ENCODE measurements around the gene VPS45. TPM values are rescaled to one million over a fixed set of nuclear protein-coding genes. Genes with fewer than 3 reads are reported as not detected.
A peak's percentile ranks its signal among the peaks of the same experiment; 100 is the strongest.

VPS45 gene
- total RNA-seq, 1 donor from 2014 or later, result 37.4 TPM

DNA sequence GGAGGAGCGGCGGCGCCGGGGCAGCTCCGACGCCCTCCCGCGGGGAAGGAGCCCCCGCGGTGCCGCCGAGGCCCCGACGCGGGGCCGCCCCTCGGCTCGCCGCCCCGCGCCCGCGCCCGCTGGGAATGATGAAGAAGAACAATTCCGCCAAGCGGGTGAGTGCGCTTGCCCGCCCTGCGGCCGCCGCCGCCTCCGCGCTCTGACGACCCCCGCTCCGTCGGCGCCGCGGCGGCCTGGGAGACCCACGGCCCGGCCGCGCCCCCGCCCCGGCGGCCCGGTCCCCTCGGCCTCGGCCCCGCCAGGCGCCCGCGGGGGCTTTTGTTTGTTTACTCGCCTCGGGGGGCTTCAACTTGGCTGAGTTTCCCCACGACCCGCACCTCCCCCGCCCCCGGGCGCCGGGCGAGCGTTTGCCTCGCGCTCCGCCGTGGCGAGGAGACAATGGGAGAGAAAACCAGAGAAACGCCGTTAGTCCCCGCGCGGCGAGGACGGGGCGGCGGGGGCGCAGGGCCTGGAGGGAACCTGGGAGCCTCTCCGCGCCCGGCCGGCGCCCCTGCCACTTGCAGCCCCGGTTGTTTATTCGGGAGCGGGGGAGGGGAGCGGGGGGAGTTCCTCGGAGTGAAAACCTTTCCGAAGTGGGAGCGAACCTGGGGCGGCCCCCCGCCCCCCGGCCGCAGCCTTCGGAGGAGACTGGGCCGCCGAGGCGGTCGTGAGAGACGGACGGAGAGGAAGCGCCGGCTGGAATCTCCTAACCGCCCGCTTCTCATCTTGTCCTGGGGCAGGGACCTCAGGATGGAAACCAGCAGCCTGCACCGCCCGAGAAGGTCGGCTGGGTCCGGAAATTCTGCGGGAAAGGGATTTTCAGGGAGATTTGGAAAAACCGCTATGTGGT, 82.8 kb downstream of the VPS45 start:
- intact Hi-C loops (cut with DNase I), result loop anchor here (10.0 kb wide), 1 partner anchor 76 kb away; no protein-coding TSS in a partner anchor
- TF ChIP-seq, protein P1, sequence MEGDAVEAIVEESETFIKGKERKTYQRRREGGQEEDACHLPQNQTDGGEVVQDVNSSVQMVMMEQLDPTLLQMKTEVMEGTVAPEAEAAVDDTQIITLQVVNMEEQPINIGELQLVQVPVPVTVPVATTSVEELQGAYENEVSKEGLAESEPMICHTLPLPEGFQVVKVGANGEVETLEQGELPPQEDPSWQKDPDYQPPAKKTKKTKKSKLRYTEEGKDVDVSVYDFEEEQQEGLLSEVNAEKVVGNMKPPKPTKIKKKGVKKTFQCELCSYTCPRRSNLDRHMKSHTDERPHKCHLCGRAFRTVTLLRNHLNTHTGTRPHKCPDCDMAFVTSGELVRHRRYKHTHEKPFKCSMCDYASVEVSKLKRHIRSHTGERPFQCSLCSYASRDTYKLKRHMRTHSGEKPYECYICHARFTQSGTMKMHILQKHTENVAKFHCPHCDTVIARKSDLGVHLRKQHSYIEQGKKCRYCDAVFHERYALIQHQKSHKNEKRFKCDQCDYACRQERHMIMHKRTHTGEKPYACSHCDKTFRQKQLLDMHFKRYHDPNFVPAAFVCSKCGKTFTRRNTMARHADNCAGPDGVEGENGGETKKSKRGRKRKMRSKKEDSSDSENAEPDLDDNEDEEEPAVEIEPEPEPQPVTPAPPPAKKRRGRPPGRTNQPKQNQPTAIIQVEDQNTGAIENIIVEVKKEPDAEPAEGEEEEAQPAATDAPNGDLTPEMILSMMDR (IDR thresholded peaks at IDR 0.05), result no peak
- peak overlapping the region; percentile 82 for H3K27ac ChIP-seq
- DNase-seq, result peak; percentile 75
- H3K4me3 ChIP-seq, result peak overlapping the region; percentile 70
- peaks cover 13% of the 10 kb centered on the region for H3K4me1 ChIP-seq
- H3K27me3 ChIP-seq, result no peaks in the 10 kb centered on the region
- peaks cover 8% of the 10 kb centered on the region for H3K36me3 ChIP-seq
- no peak for ATAC-seq
- no peaks in the 10 kb centered on the region for H3K9me3 ChIP-seq

DNA sequence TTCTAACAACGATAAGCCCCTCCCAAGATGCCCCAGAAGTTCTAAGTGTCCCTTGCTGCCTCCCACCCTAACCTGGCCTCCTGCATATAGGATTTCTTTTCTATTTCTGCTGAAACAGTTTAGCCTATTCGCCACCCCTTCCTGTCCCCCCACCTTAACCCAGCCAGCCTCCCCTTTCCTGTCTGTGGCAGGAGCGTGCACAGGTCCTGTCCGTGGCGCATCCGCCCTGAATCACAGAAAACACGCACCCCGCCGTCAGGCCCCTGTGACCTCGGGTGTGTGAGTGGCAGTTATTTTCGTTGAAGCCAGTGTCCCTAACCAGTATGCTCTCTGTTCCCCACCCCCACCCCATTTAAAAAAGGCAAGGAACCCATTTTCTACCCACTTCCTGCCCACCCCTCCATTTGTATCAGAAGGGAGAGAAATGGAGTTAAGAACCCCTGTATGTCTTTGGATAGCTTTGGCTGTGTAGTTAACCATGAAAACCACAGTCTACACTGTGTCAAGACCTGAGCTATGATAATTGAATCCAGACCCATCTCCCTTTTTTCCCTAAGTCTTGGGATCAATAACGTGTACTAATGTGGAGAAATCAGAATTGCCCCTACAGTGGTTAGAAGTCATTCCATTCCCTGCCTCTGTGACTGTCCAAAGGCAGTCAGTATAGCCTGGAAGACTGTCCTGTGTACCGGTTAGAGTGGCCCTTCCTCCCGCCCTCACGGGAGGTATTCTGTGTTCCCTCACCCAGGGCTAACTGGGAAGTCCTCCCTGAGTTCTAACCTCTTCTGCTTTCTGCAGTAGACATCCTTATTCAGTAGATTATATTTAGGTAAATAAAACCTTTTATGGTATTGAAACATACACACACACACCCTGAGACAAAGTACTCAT, 84.0 kb downstream of the VPS45 start:
- DNase-seq (no peak), ATAC-seq (peak; percentile 33)
- H3K27me3 ChIP-seq, result no peaks in the 10 kb centered on the region
- H3K4me1 ChIP-seq, result peaks cover 13% of the 10 kb centered on the region
- TF ChIP-seq, protein P1 (IDR thresholded peaks at IDR 0.05), result no peak
- intact Hi-C loops (cut with DNase I), result loop anchor here (10.0 kb wide), 1 partner anchor 77 kb away; no protein-coding TSS in a partner anchor
- H3K4me3 ChIP-seq, result peak overlapping the region; percentile 70
- peaks cover 20% of the 10 kb centered on the region for H3K36me3 ChIP-seq
- no peaks in the 10 kb centered on the region for H3K9me3 ChIP-seq
- peak overlapping the region; percentile 82 for H3K27ac ChIP-seq

DNA sequence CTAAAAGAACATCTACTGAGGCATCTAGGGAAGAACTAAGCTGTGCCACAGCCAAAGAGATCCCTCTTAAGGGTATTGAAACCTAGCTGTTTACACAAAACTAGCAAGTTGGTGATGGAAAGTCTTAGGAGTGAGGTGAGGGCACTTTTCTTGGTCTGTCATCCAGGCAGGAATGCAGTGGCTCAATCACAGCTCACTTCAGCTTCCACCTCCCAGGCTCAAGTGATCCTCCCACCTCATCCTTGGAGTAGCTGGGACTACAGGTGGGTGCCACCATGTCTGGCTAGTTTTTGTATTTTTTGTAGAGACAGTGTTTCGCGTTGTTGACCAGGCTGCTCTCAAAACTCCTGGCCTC, 84.6 kb downstream of the VPS45 start:
- Histone ChIP-seq H3K9me3 (no peaks in the 10 kb centered on the region), H3K4me3 (peak overlapping the region; percentile 70), H3K27me3 (no peaks in the 10 kb centered on the region), H3K27ac (peak overlapping the region; percentile 82), H3K36me3 (peaks cover 26% of the 10 kb centered on the region), H3K4me1 (peaks cover 13% of the 10 kb centered on the region)
- TF ChIP-seq, protein P1 (IDR thresholded peaks at IDR 0.05), result no peak
- intact Hi-C loops (cut with DNase I), result loop anchor here (10.0 kb wide), 1 partner anchor 77 kb away; no protein-coding TSS in a partner anchor
- no peak for DNase-seq
- ATAC-seq, result peak; percentile 44

DNA sequence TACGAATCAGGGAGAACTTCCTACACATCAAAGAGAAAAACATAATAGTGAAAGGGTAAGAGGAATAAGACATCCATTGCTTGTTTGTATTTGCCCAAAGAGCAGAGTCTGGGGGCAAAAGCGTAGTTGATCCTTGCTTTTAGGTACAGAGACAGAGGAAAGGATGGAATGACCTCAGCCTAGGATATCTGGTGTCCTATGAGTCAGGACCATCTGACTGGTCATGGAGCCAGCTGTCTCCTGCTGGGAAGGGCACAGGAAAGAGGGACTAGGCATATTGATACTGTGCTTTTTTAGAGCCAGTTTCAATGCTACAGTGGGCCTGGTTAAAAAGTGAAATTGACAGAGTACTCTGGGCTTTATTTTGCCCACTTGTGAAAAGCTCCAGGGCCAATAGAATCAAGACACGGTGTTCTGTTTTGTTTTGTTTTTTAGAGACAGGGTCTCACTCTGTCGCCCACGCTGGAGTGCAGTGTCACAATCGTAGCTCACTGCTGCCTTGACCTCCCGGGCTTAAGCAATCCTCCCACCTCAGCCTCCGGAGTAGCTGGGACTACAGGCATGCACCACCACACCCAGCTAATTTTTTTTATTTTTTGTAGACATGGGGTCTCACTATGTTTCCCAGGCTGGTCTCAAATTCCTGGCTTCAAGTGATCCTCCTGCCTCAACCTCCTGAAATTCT, 85.3 kb downstream of the VPS45 start:
- intact Hi-C loops (cut with DNase I), result loop anchor here (10.0 kb wide), 1 partner anchor 78 kb away; no protein-coding TSS in a partner anchor
- Histone ChIP-seq H3K4me1 (peaks cover 13% of the 10 kb centered on the region), H3K27me3 (no peaks in the 10 kb centered on the region), H3K9me3 (no peaks in the 10 kb centered on the region), H3K27ac (no peak overlapping the region), H3K36me3 (peaks cover 34% of the 10 kb centered on the region), H3K4me3 (no peak overlapping the region)
- TF ChIP-seq, protein P1 (IDR thresholded peaks at IDR 0.05), result no peak
- DNase-seq (no peak), ATAC-seq (no peak)

DNA sequence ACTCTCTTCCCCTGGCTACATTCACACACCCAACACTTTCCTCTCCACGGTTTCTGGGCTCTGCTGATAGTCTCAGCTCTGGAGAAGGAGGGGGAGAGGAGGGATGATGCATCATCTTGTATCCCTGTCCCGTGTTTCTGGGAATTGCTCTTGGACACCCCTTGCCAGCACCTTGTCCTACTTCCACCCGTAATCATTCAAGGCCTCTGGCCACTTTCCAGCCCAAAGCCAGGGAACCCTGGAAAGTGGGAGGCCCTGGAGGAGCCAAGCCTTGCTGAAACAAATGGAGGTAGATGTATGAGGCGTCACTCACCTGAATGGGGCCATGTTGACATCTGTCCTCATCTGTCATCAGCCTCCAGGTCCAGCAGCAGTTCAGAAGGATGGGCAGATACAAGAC, 86.6 kb downstream of the VPS45 start:
- Histone ChIP-seq H3K27ac (no peak overlapping the region), H3K36me3 (peaks cover 38% of the 10 kb centered on the region), H3K4me1 (peaks cover 16% of the 10 kb centered on the region), H3K27me3 (no peaks in the 10 kb centered on the region), H3K4me3 (no peak overlapping the region), H3K9me3 (no peaks in the 10 kb centered on the region)
- TF ChIP-seq, protein P1 (IDR thresholded peaks at IDR 0.05), result no peak
- intact Hi-C loops (cut with DNase I), result loop anchor here (10.0 kb wide), 1 partner anchor 79 kb away; no protein-coding TSS in a partner anchor
- no peak for ATAC-seq
- DNase-seq, result no peak

Data from upper lobe of right lung (tissue), 1 donor.